GM12873 (cell line): ENCODE data around the gene TLCD5.

Experiments used
- TF ChIP-seq, protein P1 (sequence below): IDR thresholded peaks from 2 replicates; pipeline ENCODE4 v1.5.1; 2012; ENCODE audit warnings: low read depth, mild to moderate bottlenecking, moderate library complexity, low read length, control low read depth; ENCODE audit not compliant: insufficient read depth; ENCODE audit errors: missing control alignments

TLCD5 gene

GRCh38 chr11:120338107-120338933, 13.2 kb downstream of the TLCD5 start:
- TF ChIP-seq, protein P1, sequence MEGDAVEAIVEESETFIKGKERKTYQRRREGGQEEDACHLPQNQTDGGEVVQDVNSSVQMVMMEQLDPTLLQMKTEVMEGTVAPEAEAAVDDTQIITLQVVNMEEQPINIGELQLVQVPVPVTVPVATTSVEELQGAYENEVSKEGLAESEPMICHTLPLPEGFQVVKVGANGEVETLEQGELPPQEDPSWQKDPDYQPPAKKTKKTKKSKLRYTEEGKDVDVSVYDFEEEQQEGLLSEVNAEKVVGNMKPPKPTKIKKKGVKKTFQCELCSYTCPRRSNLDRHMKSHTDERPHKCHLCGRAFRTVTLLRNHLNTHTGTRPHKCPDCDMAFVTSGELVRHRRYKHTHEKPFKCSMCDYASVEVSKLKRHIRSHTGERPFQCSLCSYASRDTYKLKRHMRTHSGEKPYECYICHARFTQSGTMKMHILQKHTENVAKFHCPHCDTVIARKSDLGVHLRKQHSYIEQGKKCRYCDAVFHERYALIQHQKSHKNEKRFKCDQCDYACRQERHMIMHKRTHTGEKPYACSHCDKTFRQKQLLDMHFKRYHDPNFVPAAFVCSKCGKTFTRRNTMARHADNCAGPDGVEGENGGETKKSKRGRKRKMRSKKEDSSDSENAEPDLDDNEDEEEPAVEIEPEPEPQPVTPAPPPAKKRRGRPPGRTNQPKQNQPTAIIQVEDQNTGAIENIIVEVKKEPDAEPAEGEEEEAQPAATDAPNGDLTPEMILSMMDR: no peak

GRCh38 chr11:120339394-120339890, 14.3 kb downstream of the TLCD5 start:
- TF ChIP-seq, protein P1: no peak

DNA sequence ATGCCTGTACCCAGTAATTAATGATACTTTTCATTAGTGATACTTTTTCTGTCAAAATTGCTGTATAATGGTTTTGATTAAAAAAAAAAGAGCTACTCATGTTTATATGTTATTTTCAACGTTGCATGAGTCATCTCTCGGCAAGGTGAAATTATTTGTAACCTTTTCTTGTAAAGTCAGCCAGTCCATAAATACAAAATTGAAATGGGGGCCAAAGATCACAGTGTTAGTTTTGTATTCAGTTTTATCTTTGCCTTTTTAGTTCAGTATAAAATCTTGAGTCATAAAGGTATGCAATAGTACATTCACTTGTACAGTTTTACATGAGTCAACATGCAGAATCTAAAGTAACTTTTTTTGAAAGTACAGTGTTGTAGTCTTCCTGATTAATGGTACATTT, 15.4 kb downstream of the TLCD5 start:
- TF ChIP-seq, protein P1: no peak

DNA sequence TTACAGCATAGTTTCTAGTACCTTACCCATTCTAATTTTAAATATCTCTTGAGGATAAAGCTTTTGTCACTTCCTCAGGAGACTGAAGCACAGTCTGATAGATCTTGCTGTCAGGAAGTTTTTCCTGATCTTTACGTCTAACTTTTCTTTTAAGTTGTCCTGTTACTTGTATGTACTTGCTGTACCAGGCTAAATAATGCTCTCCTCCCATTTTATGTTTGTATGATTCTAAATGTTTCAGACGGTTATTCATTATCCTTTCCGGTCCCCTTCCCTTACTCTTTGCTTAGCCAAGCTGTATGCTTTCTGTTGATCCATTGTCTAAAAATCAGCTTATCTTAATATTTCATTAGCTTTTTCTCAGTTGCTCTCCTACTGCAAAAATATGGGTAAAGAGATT, 17.1 kb downstream of the TLCD5 start:
- TF ChIP-seq, protein P1: no peak

DNA sequence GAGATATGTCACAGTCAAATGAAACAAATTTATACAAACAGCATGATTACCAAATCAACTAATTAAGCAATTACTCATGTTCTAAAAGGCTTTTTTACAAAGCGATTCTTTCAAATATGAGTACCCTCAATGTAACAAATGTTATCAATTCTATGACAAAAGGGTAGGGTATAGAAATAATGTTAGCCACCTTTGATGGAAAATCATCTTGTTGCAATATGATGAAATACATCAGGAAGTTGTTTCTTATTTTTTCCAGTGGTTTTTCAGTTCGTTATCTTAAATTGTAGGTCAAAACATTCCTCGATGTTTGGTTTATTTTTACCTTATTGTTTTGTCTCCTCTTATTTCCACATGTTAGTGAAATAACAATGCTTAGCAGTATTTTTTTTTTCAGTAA, 17.6 kb downstream of the TLCD5 start:
- TF ChIP-seq, protein P1: no peak

DNA sequence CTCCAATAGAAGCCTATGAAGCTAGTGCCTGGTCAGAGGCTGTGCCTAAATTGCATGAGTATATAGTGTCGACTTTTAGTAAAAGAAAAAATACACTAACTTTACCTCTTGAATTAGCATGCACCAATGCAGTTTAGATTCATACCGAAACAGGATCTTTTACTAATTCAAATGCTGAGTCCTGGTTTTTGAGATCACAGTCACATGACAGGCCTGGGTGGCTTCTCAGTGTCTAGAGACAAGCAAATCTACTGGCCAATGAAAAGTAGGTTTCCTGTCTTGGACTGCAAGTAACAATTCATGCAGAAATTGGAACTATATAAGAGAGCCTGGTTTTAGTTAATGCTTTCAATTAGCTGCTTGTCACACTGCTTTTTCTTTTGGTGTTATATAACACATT, 18.3 kb downstream of the TLCD5 start:
- TF ChIP-seq, protein P1: no peak

GRCh38 chr11:120344302-120345004, 19.4 kb downstream of the TLCD5 start:
- TF ChIP-seq, protein P1: no peak
